Activated T-helper 2 cell treated with anti-CD3 and anti-CD28 coated beads, Interferon-gamma antibody, Interleukin-2, Interleukin-4, amounts not matched to agents 10 μg/mL and 5 μg/mL and 100 μg/mL, durations not matched to agents 14 hours and 24 hours and 36 hours (primary cell): Measurements from ENCODE around the gene EEF1B2. TPM values are rescaled to one million over a fixed set of nuclear protein-coding genes. Genes with fewer than 3 reads are reported as not detected.
"Not testable (repeated sequence)": the region's sequence is repeated elsewhere in the genome, so short reads cannot be mapped to it uniquely, and the experiment has no call there.

Source experiments
- DNase-seq: peaks from one replicate; pipeline ENCODE4 v3.0.0; 2021; ENCODE audit warnings: low spot score
- H3K27ac Mint-ChIP-seq: one replicate; pipeline ENCODE4 v1.8.0; 2021; ENCODE audit warnings: mixed read lengths
- H3K27me3 Mint-ChIP-seq: one replicate; pipeline ENCODE4 v1.8.0; 2021; ENCODE audit warnings: low read depth, mixed read lengths
- H3K36me3 Mint-ChIP-seq: one replicate; pipeline ENCODE4 v1.8.0; 2021; ENCODE audit warnings: low read depth, mixed read lengths
- H3K4me1 Mint-ChIP-seq: one replicate; pipeline ENCODE4 v1.8.0; 2021; ENCODE audit warnings: low read depth, mixed read lengths
- H3K4me3 Mint-ChIP-seq: one replicate; pipeline ENCODE4 v1.8.0; 2021; ENCODE audit warnings: low read depth, mild to moderate bottlenecking, moderate library complexity, mixed read lengths
- H3K9me3 Mint-ChIP-seq: one replicate; pipeline ENCODE4 v1.8.0; 2021; ENCODE audit warnings: mixed read lengths
- intact Hi-C: fragments of 100-400 bp; cut with micrococcal nuclease; formaldehyde crosslinking; loops from one replicate; pipeline ENCODE4 v1.15.1; 2023
- total RNA-seq: library from RNA; stranded (reverse); gene quantifications from 2 replicates; pipeline ENCODE4 v1.2.3, GENCODE V29; 2022

The EEF1B2 gene
- total RNA-seq, 1 donor from 2014 or later = 724 TPM

- Mint-ChIP-seq H3K27ac (no peak overlapping the region), H3K4me3 (no peak overlapping the region), H3K9me3 (no peaks in the 10 kb centered on the region), H3K4me1 (no peaks in the 10 kb centered on the region), H3K27me3 (peaks cover 7% of the 10 kb centered on the region), H3K36me3 (peaks cover 5% of the 10 kb centered on the region)
- DNase-seq = no peak
- intact Hi-C loops = no loop called here
These were observed 13.5 kb downstream of the EEF1B2 start for GRCh38 chr2:206173147-206173546.

GRCh38 chr2:206176121-206176520 lies 16.4 kb downstream of the EEF1B2 start:
- Mint-ChIP-seq H3K27me3 (peaks cover 9% of the 10 kb centered on the region), H3K27ac (no peak overlapping the region), H3K4me3 (no peak overlapping the region), H3K36me3 (no peaks in the 10 kb centered on the region), H3K9me3 (no peaks in the 10 kb centered on the region), H3K4me1 (no peaks in the 10 kb centered on the region)
- intact Hi-C loops = no loop called here
- DNase-seq = no peak

DNA sequence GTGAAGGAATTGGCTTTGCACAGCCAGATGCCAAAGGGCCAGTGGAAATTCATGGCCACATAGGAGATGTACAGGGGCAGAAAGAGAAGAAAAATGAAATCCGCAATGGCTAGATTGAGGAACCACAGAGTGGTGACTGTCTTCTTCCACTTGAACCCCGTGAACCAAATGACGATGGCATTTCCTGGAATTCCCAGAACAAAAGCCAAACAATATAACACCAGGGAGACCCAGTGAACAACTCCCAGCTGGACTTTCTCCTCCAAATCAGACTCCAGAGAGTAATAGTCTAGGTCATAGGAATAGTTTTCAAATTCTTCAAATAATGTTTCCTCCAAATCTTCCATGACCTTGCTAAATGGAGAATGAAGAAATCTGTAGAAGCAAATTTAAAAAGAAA lies 17.2 kb downstream of the EEF1B2 start:
- no peak for DNase-seq
- no peak overlapping the region for H3K4me3 Mint-ChIP-seq
- H3K27me3 Mint-ChIP-seq = peaks cover 9% of the 10 kb centered on the region
- no peaks in the 10 kb centered on the region for H3K36me3 Mint-ChIP-seq
- H3K4me1 Mint-ChIP-seq = no peaks in the 10 kb centered on the region
- no peak overlapping the region for H3K27ac Mint-ChIP-seq
- intact Hi-C loops = no loop called here
- H3K9me3 Mint-ChIP-seq = no peaks in the 10 kb centered on the region

DNA sequence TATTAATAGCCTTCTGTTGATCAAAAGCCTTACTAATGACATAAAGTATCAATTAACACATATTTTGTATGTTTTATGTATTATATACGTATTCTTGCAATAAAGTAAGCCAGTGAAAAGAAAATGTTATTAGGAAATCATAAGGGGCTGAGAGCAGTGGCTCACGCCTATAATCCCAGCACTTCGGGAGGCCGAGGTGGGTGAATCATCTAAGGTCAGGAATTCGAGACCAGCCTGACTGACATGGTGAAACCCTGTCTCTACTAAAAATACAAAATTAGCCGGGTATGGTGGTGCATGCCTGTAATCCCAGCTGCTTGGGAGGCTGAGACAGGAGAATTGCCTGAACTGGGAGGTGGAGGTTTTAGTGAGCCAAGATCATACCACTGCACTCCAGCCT lies 21.8 kb downstream of the EEF1B2 start:
- H3K27ac Mint-ChIP-seq, H3K27me3 Mint-ChIP-seq, intact Hi-C loops: not testable (repeated sequence)

DNA sequence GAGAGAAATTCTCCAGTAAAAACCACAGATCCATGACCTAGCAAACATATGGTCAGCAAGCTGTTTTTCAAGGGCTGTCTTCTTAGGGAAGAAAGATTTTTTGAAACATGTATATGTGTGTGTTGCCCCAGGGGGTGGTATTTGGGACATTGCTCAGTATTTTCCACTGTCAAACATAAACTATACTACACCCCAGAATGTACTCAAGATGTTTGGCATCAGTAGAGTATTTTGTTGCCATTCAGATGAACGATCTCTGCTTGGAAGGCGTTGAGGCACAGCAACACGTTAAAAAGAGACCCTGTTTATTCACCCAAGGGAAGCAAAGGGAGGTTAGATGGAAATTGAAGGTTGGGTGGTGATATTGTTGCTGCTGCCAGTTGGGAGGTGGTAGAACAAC lies 30.0 kb downstream of the EEF1B2 start:
- Mint-ChIP-seq H3K9me3 (no peaks in the 10 kb centered on the region), H3K4me3 (no peak overlapping the region), H3K36me3 (no peaks in the 10 kb centered on the region), H3K27me3 (peaks cover 19% of the 10 kb centered on the region), H3K27ac (no peak overlapping the region), H3K4me1 (no peaks in the 10 kb centered on the region)
- intact Hi-C loops = no loop called here
- no peak for DNase-seq

More for the DNA sequence above, 21.8 kb downstream of the EEF1B2 start:
- not testable (repeated sequence) for H3K36me3 Mint-ChIP-seq, DNase-seq, H3K4me3 Mint-ChIP-seq, H3K4me1 Mint-ChIP-seq, H3K9me3 Mint-ChIP-seq

- no peak for DNase-seq
- no peak overlapping the region for H3K4me3 Mint-ChIP-seq
- no peaks in the 10 kb centered on the region for H3K36me3 Mint-ChIP-seq
- H3K9me3 Mint-ChIP-seq = no peaks in the 10 kb centered on the region
- H3K27ac Mint-ChIP-seq = no peak overlapping the region
- no peaks in the 10 kb centered on the region for H3K4me1 Mint-ChIP-seq
- H3K27me3 Mint-ChIP-seq = peaks cover 19% of the 10 kb centered on the region
- intact Hi-C loops = no loop called here
These were observed 30.4 kb downstream of the EEF1B2 start for GRCh38 chr2:206190111-206190510.

GRCh38 chr2:206190689-206191088 lies 31.0 kb downstream of the EEF1B2 start:
- Mint-ChIP-seq H3K9me3 (no peaks in the 10 kb centered on the region), H3K4me3 (no peak overlapping the region), H3K36me3 (no peaks in the 10 kb centered on the region), H3K4me1 (no peaks in the 10 kb centered on the region), H3K27ac (no peak overlapping the region), H3K27me3 (peaks cover 19% of the 10 kb centered on the region)
- DNase-seq = no peak
- intact Hi-C loops = no loop called here

DNA sequence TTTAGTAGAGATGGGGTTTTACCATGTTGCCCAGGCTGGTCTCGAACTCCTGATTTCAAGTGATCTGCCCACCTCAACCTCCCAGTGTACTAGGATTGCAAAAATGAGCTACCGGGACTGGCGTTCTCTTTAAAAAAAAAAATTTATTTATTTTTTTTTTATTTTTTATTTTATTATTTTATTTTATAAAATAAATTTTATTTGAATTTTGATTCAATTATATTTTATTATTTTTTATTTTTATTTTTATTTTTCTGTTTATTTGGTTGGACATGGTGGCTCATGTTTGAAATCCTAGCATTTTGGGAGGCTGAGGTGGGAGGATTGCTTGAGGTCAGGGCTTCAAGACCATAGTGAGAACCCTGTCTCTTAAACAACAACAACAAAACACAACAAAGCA lies 32.5 kb downstream of the EEF1B2 start:
- Mint-ChIP-seq H3K4me3 (no peak overlapping the region), H3K27me3 (peaks cover 19% of the 10 kb centered on the region), H3K9me3 (no peaks in the 10 kb centered on the region), H3K4me1 (no peaks in the 10 kb centered on the region), H3K27ac (no peak overlapping the region), H3K36me3 (no peaks in the 10 kb centered on the region)
- intact Hi-C loops = no loop called here
- no peak for DNase-seq

DNA sequence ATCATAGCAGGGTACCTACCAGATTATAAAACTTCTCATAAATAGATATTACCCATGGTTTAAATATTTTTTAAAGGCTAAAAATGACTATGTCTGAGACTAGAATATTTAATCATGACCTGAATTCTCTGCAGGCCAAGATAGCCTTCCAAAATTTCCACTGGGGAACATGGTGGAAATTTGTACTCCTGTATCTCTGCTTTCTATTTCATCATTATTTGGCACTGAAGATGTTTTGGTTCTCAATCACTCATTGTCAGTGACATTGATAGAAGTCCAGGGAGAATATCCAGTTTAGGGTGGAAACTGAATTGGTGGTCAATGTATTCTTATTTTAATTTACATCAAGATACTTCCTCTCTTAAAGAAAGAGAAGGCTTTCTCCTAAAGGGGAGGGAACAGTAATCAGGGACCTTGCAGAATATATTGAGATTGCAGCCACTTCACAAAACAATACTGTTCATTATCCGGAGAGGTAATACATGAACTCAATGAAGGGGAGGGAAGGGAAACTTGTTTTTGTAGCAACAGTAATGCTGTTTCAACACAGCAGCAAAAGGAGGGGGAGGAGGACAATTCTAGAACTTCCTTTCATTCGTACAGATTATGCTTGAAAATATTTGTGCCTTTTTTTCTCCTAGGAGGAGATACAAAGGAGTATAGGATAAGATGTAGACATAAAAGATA lies 34.1 kb downstream of the EEF1B2 start:
- no peak for DNase-seq
- H3K27me3 Mint-ChIP-seq = peaks cover 24% of the 10 kb centered on the region
- H3K4me1 Mint-ChIP-seq = no peaks in the 10 kb centered on the region
- H3K4me3 Mint-ChIP-seq = no peak overlapping the region
- H3K36me3 Mint-ChIP-seq = no peaks in the 10 kb centered on the region
- H3K27ac Mint-ChIP-seq = no peak overlapping the region
- no peaks in the 10 kb centered on the region for H3K9me3 Mint-ChIP-seq
- intact Hi-C loops = no loop called here

- no peaks in the 10 kb centered on the region for H3K36me3 Mint-ChIP-seq
- H3K9me3 Mint-ChIP-seq = no peaks in the 10 kb centered on the region
- no peak overlapping the region for H3K4me3 Mint-ChIP-seq
- H3K27ac Mint-ChIP-seq = no peak overlapping the region
- peaks cover 11% of the 10 kb centered on the region for H3K27me3 Mint-ChIP-seq
- DNase-seq = no peak
- no peaks in the 10 kb centered on the region for H3K4me1 Mint-ChIP-seq
- intact Hi-C loops = no loop called here
These were observed 39.0 kb downstream of the EEF1B2 start for GRCh38 chr2:206198677-206199076.

DNA sequence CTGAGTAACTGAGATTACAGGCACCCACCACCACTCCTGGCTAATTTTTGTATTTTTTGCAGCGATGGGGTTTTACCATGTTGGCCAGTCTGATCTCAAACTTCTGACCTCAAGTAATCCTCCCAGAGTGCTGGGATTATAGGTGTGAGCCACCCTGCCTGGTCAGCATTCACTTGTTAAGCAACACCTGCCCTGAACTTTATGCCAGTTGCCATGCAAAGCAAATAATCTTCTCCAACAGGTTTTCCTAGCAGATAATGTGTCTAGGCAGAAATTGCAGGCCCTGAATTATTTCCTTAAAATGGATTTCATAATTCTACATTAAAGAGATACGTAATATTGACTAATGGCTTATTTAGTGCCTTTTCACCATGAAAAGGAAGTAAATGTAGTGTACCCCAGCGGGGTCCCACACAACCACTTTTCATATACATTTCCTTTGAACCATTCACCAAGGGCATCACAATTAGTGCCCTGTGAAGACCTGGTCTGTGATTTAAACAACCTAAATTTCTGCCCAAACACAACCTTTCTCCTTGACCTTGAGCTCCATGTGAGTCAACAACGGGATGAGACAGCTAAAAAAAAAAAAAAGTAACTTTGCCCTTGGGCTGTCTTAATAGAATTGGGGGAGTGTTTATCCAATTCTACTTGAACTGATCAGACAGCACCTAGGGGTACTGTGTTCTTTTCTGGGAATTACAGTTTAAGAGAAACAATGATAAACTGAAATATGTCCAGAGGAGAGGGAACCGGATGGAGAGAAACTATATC lies 41.6 kb downstream of the EEF1B2 start:
- H3K4me3 Mint-ChIP-seq = no peak overlapping the region
- DNase-seq = no peak
- intact Hi-C loops = no loop called here
- no peaks in the 10 kb centered on the region for H3K9me3 Mint-ChIP-seq
- no peaks in the 10 kb centered on the region for H3K36me3 Mint-ChIP-seq
- no peak overlapping the region for H3K27ac Mint-ChIP-seq
- H3K4me1 Mint-ChIP-seq = no peaks in the 10 kb centered on the region
- peaks cover 7% of the 10 kb centered on the region for H3K27me3 Mint-ChIP-seq

GRCh38 chr2:206202446-206202845 lies 42.8 kb downstream of the EEF1B2 start:
- Mint-ChIP-seq H3K4me3 (no peak overlapping the region), H3K9me3 (no peaks in the 10 kb centered on the region), H3K27ac (no peak overlapping the region), H3K27me3 (peaks cover 7% of the 10 kb centered on the region), H3K36me3 (no peaks in the 10 kb centered on the region), H3K4me1 (peaks cover 3% of the 10 kb centered on the region)
- DNase-seq = no peak
- intact Hi-C loops = no loop called here

GRCh38 chr2:206203331-206203730 lies 43.6 kb downstream of the EEF1B2 start:
- intact Hi-C loops = no loop called here
- no peak overlapping the region for H3K27ac Mint-ChIP-seq
- no peak for DNase-seq
- peaks cover 3% of the 10 kb centered on the region for H3K4me1 Mint-ChIP-seq
- H3K36me3 Mint-ChIP-seq = no peaks in the 10 kb centered on the region
- H3K4me3 Mint-ChIP-seq = no peak overlapping the region
- peaks cover 7% of the 10 kb centered on the region for H3K27me3 Mint-ChIP-seq
- H3K9me3 Mint-ChIP-seq = no peaks in the 10 kb centered on the region
